ENCODE results near the gene CRELD1. TPM values are rescaled to one million over a fixed set of nuclear protein-coding genes. Genes with fewer than 3 reads are reported as not detected.

The CRELD1 gene
- total and polyA plus RNA-seq, 2 of the 13 experiments (the other 11 are each of a cell fraction or from before 2014, with no cell fraction given): 27.1 to 61.9 TPM

GRCh38 chr3:9930804-9931418 is 2.7 kb upstream of the CRELD1 start (continued):
- TF ChIP-seq CTCF (CRISPR knock-in tag; IDR thresholded peaks at IDR 0.05) (peak; percentile 55), RXRA (CRISPR knock-in tag; IDR thresholded peaks at IDR 0.05) (no peak), SUZ12 (IDR thresholded peaks at IDR 0.05; ENCODE audit: low read depth, low read length) (no peak), GABPA (IDR thresholded peaks at IDR 0.05; ENCODE audit: low read depth, low read length) (no peak), GABPA (CRISPR knock-in tag; IDR thresholded peaks at IDR 0.05; ENCODE audit: low read depth) (no peak), KDM1A (CRISPR knock-in tag; IDR thresholded peaks at IDR 0.05) (no peak)

- H3K4me3 ChIP-seq (replicated peaks in 1 of 3; ENCODE audit: insufficient read depth in 1 of 3, low read depth in 2 of 3, low read length in 3 of 3): peak overlapping the region; percentile 48 to 82 (median 64); a peak in 5 of 6 replicates
- CTCF ChIA-PET (ENCODE audit: low intra/inter-chr PET ratio, low total read pairs): interaction anchor here (0.9 to 3.1 kb wide), 2 partner anchors 14 to 70 kb away, joined by 4 to 14 read pairs; no protein-coding TSS in a partner anchor
- H3K27ac ChIP-seq (ENCODE audit: extremely low read length, insufficient read depth, low read length): peak overlapping the region; percentile 92
- no peaks in the 10 kb centered on the region for H3K9me3 ChIP-seq (ENCODE audit: low read length)
- H3K27me3 ChIP-seq (ENCODE audit: control insufficient read depth in 1 of 2, insufficient read depth in 2 of 2, low read length in 2 of 2): no peaks in the 10 kb centered on the region
- DNase-seq (ENCODE audit: low spot score) (no peak), ATAC-seq (no peak), FAIRE-seq (no peak)
- H3K4me2 ChIP-seq (ENCODE audit: low read depth, low read length): peak overlapping the region; percentile 86
- in situ Hi-C loops (cut with HindIII; ENCODE audit: extremely low pct_ligation_motif_present, low pct_unique_long_range_greater_than_20kb): no loop called here
- H2AFZ ChIP-seq (ENCODE audit: low read length): no peak overlapping the region
- POLR2A ChIA-PET: interaction anchor here (0.7 to 7.6 kb wide), 30 partner anchors 9 to 569 kb away, joined by 3 to 124 read pairs (median 7); partner anchors contain the start of genes ARPC4, FANCD2, IL17RC and IL17RE
- H3K36me3 ChIP-seq (replicated peaks in 1 of 2; ENCODE audit: control insufficient read depth in 1 of 2, insufficient read depth in 2 of 2, low read length in 2 of 2): peaks cover 0 to 15% of the 10 kb centered on the region in 2 experiments; a peak in 2 of 5 replicates
- peaks cover 35% of the 10 kb centered on the region for H3K4me1 ChIP-seq (ENCODE audit: insufficient read depth, low read length)
- H3K9ac ChIP-seq (ENCODE audit: insufficient read depth, low read depth, low read length): peak overlapping the region; percentile 85
- no peaks in the 10 kb centered on the region for H4K20me1 ChIP-seq (ENCODE audit: insufficient read depth, low read length)
- peaks cover 20% of the 10 kb centered on the region for H3K79me2 ChIP-seq (ENCODE audit: insufficient read depth, low read length)
- WGBS (ENCODE audit: low lambda C conversion rate): 26% methylated on average over 13 of the region's 13 CpGs
- intact Hi-C loops (cut with micrococcal nuclease; ENCODE audit: unreplicated experiment): loop anchor here (1.0 to 5.0 kb wide), 4 partner anchors 14 to 94 kb away; partner anchors contain the start of gene FANCD2
- BruUV-seq (replicated peaks): no TSS peak
- peak; percentile 39; the same call in 1 of the 2 replicates for TF ChIP-seq ZNF607 (CRISPR knock-in tag; IDR thresholded peaks at IDR 0.05; ENCODE audit: borderline replicate concordance)
- no peak for TF ChIP-seq IKZF4 (CRISPR knock-in tag; IDR thresholded peaks at IDR 0.05; ENCODE audit: borderline replicate concordance, low read depth, not compliant biosample characterization)
- TF ChIP-seq ZNF160 (CRISPR knock-in tag; IDR thresholded peaks at IDR 0.05): 0 out of 2 replicates have a peak, but pooled peaks have one; percentile 0
- 0 out of 2 replicates have a peak, but pooled peaks have one; percentile 0 for TF ChIP-seq ZNF318 (CRISPR knock-in tag; IDR thresholded peaks at IDR 0.05)
Observed at GRCh38 chr3:9932535-9932842, 1.1 kb upstream of the CRELD1 start.
